WTC11 (cell line): ENCODE data around the gene SCYGR3.

Experiments used
- CREM ChIP-seq: sonication (generic); formaldehyde crosslinking; IDR thresholded peaks from 2 replicates; pipeline ENCODE4 v1.8.1; 2022; ENCODE audit warnings: mild to moderate bottlenecking, missing genetic modification reagents, moderate library complexity
- CTCF ChIP-seq: fragments of 200-600 bp; IDR thresholded peaks from 2 replicates; pipeline ENCODE4 v1.8.0; 2022; ENCODE audit warnings: antibody characterized with exemption
- FOXP4 ChIP-seq: sonication (generic); formaldehyde crosslinking; IDR thresholded peaks from 2 replicates; pipeline ENCODE4 v1.8.0; 2022; ENCODE audit warnings: mild to moderate bottlenecking, missing genetic modification reagents
- GABPB1 ChIP-seq: sonication (generic); formaldehyde crosslinking; IDR thresholded peaks from 2 replicates; pipeline ENCODE4 v1.8.1; 2023; ENCODE audit warnings: mild to moderate bottlenecking, missing genetic modification reagents
- JUN ChIP-seq: sonication (generic); formaldehyde crosslinking; IDR thresholded peaks from 2 replicates; pipeline ENCODE4 v1.8.0; 2023; ENCODE audit warnings: mild to moderate bottlenecking, missing genetic modification reagents
- SP1 ChIP-seq: sonication (generic); formaldehyde crosslinking; conservative IDR thresholded peaks from 2 replicates; pipeline ENCODE4 v1.8.1; 2022; ENCODE audit warnings: missing genetic modification reagents
- USF1 ChIP-seq: sonication (generic); formaldehyde crosslinking; IDR thresholded peaks from 2 replicates; pipeline ENCODE4 v1.8.0; 2022; ENCODE audit warnings: mild to moderate bottlenecking, missing genetic modification reagents
- ZNF121 ChIP-seq: sonication (generic); formaldehyde crosslinking; IDR thresholded peaks from 2 replicates; pipeline ENCODE4 v1.8.0; 2023; ENCODE audit warnings: missing genetic modification reagents
- ZNF396 ChIP-seq: fragments of 250-450 bp; sonication (Bioruptor Pico); IDR thresholded peaks from 2 replicates; pipeline ENCODE4 v1.8.0; 2021; ENCODE audit warnings: mild to moderate bottlenecking, moderate library complexity, borderline replicate concordance
- ZNF532 ChIP-seq: fragments of 250-450 bp; sonication (Bioruptor Pico); IDR thresholded peaks from 2 replicates; pipeline ENCODE4 v1.9.0; 2021; ENCODE audit warnings: mild to moderate bottlenecking, borderline replicate concordance
- TF ChIP-seq, protein P1 (sequence below): sonication (generic); formaldehyde crosslinking; IDR thresholded peaks from 2 replicates; pipeline ENCODE4 v1.8.1; 2023; ENCODE audit warnings: mild to moderate bottlenecking, moderate library complexity, missing genetic modification reagents
- TF ChIP-seq, protein P2 (sequence below): sonication (generic); formaldehyde crosslinking; IDR thresholded peaks from 2 replicates; pipeline ENCODE4 v1.8.1; 2022; ENCODE audit warnings: low read depth, missing genetic modification reagents, borderline replicate concordance
- TF ChIP-seq, protein P3 (sequence below): sonication (generic); formaldehyde crosslinking; IDR thresholded peaks from 2 replicates; pipeline ENCODE4 v1.8.1; 2022; ENCODE audit warnings: mild to moderate bottlenecking, missing genetic modification reagents, moderate library complexity, borderline replicate concordance
- TF ChIP-seq, protein P4 (sequence below): sonication (generic); formaldehyde crosslinking; conservative IDR thresholded peaks from 2 replicates; pipeline ENCODE4 v1.8.1; 2022; ENCODE audit warnings: mild to moderate bottlenecking, missing genetic modification reagents

GRCh38 chr2:227570615-227571014, 44.0 kb downstream of the SCYGR3 start:
- TF ChIP-seq CTCF (no peak), SP1 (no peak), USF1 (CRISPR knock-in tag) (no peak), JUN (CRISPR knock-in tag) (no peak), ZNF121 (CRISPR knock-in tag) (no peak), FOXP4 (CRISPR knock-in tag) (no peak), GABPB1 (CRISPR knock-in tag) (no peak), CREM (CRISPR knock-in tag) (no peak), ZNF532 (CRISPR knock-in tag) (no peak), ZNF396 (no peak)
- TF ChIP-seq, protein P1, sequence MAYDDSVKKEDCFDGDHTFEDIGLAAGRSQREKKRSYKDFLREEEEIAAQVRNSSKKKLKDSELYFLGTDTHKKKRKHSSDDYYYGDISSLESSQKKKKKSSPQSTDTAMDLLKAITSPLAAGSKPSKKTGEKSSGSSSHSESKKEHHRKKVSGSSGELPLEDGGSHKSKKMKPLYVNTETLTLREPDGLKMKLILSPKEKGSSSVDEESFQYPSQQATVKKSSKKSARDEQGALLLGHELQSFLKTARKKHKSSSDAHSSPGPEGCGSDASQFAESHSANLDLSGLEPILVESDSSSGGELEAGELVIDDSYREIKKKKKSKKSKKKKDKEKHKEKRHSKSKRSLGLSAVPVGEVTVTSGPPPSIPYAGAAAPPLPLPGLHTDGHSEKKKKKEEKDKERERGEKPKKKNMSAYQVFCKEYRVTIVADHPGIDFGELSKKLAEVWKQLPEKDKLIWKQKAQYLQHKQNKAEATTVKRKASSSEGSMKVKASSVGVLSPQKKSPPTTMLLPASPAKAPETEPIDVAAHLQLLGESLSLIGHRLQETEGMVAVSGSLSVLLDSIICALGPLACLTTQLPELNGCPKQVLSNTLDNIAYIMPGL (CRISPR knock-in tag), result no peak
- TF ChIP-seq, protein P2, sequence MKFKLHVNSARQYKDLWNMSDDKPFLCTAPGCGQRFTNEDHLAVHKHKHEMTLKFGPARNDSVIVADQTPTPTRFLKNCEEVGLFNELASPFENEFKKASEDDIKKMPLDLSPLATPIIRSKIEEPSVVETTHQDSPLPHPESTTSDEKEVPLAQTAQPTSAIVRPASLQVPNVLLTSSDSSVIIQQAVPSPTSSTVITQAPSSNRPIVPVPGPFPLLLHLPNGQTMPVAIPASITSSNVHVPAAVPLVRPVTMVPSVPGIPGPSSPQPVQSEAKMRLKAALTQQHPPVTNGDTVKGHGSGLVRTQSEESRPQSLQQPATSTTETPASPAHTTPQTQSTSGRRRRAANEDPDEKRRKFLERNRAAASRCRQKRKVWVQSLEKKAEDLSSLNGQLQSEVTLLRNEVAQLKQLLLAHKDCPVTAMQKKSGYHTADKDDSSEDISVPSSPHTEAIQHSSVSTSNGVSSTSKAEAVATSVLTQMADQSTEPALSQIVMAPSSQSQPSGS (CRISPR knock-in tag), result no peak
- TF ChIP-seq, protein P3, sequence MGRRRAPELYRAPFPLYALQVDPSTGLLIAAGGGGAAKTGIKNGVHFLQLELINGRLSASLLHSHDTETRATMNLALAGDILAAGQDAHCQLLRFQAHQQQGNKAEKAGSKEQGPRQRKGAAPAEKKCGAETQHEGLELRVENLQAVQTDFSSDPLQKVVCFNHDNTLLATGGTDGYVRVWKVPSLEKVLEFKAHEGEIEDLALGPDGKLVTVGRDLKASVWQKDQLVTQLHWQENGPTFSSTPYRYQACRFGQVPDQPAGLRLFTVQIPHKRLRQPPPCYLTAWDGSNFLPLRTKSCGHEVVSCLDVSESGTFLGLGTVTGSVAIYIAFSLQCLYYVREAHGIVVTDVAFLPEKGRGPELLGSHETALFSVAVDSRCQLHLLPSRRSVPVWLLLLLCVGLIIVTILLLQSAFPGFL (CRISPR knock-in tag), result no peak
- TF ChIP-seq, protein P4, sequence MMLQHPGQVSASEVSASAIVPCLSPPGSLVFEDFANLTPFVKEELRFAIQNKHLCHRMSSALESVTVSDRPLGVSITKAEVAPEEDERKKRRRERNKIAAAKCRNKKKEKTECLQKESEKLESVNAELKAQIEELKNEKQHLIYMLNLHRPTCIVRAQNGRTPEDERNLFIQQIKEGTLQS, result no peak
